Endothelial cell of umbilical vein (primary cell): ENCODE results near the gene SFT2D3. TPM values are rescaled to one million over a fixed set of nuclear protein-coding genes. Genes with fewer than 3 reads are reported as not detected.

Experiments used
- BruUV-seq: library from RNA; stranded (reverse); fragments of 400-500 nt; replicated peaks from 2 replicates; lab custom pipeline; 2021; lab: Mats Ljungman, UMichigan
- CTCF ChIA-PET: fragments of 300-600, 350-600 bp; sonication (Branson Sonifier 250); formaldehyde crosslinking; loops from one replicate; lab custom pipeline; 2021; ENCODE audit warnings: antibody characterized with exemption, inconsistent platforms; lab: Charles Lee
- POLR2A ChIA-PET: fragments of 300-600, 350-600 bp; sonication (Branson Sonifier 250); formaldehyde crosslinking; loops from one replicate; lab custom pipeline; 2021; ENCODE audit warnings: antibody characterized with exemption, inconsistent platforms; lab: Charles Lee
- DNase-seq: peaks from one replicate; pipeline ENCODE4 v3.0.0-alpha.2; 2011; ENCODE audit warnings: low read depth, low spot score
- FAIRE-seq: peaks from 2 replicates; lab custom pipeline; 2011; peaks lifted over from hg19 to GRCh38; lab: Jason Lieb, UNC
- H2AFZ ChIP-seq: 2 replicates; pipeline ENCODE4 v1.6.0; 2012; ENCODE audit warnings: low read depth, low read length, control low read depth, inconsistent platforms
- H3K27ac ChIP-seq: 2 replicates; pipeline ENCODE4 v1.5.1; 2011; ENCODE audit warnings: low read depth, mild to moderate bottlenecking, control low read depth, low read length, moderate library complexity; ENCODE audit not compliant: insufficient read depth
- H3K27me3 ChIP-seq, 2 experiments: 2 replicates each; pipeline versions ENCODE4 v1.6.0 to v1.6.1; 2011; ENCODE audit warnings: low read length in 2 of 2, mixed read lengths in 1 of 2; ENCODE audit not compliant: control insufficient read depth in 2 of 2, insufficient read depth in 2 of 2
- H3K36me3 ChIP-seq, 2 experiments: 2 replicates in 1 of 2; 3 replicates in 1 of 2; pipeline ENCODE4 v1.5.1; 2011; ENCODE audit warnings: low read length in 2 of 2, mild to moderate bottlenecking in 1 of 2, moderate library complexity in 1 of 2; ENCODE audit not compliant: control insufficient read depth in 2 of 2, insufficient read depth in 2 of 2; ENCODE audit errors: extremely low read depth in 1 of 2
- H3K4me1 ChIP-seq: 3 replicates; pipeline ENCODE4 v1.5.1; 2011; ENCODE audit warnings: mild to moderate bottlenecking, low read length; ENCODE audit not compliant: control insufficient read depth, insufficient read depth; ENCODE audit errors: extremely low read depth
- H3K4me2 ChIP-seq: 2 replicates; pipeline ENCODE4 v1.6.1; 2011; ENCODE audit warnings: low read length, control low read depth, mixed read lengths; ENCODE audit not compliant: insufficient read depth
- H3K4me3 ChIP-seq, 3 experiments: fragments of 200-600 bp in 1 of 3; sonication (generic), shearing (Covaris generic) in 1 of 3; replicated peaks in 1 of 3; 2 replicates each; pipeline ENCODE4 v1.5.1; 2011 to 2016; ENCODE audit warnings: control low read depth in 3 of 3, low read length in 3 of 3, mild to moderate bottlenecking in 2 of 3, inconsistent platforms in 1 of 3, low read depth in 1 of 3, moderate library complexity in 1 of 3; ENCODE audit not compliant: insufficient read depth in 1 of 3
- H3K79me2 ChIP-seq: 2 replicates; pipeline ENCODE4 v1.6.0; 2012; ENCODE audit warnings: low read length, inconsistent platforms; ENCODE audit not compliant: control insufficient read depth, insufficient read depth
- H3K9ac ChIP-seq: replicated peaks from 2 replicates; pipeline ENCODE3; 2011; ENCODE audit warnings: low read length, control low read depth; ENCODE audit not compliant: insufficient read depth; ENCODE audit errors: extremely low read depth
- H3K9me1 ChIP-seq: replicated peaks from 3 replicates; pipeline ENCODE4 v1.6.0; 2011; ENCODE audit warnings: mild to moderate bottlenecking, low read length; ENCODE audit not compliant: control insufficient read depth, insufficient read depth; ENCODE audit errors: extremely low read depth
- H3K9me3 ChIP-seq: replicated peaks from 2 replicates; pipeline ENCODE4 v1.5.1; 2012; ENCODE audit warnings: low read length, inconsistent platforms; ENCODE audit not compliant: control insufficient read depth, insufficient read depth
- H4K20me1 ChIP-seq: replicated peaks from 2 replicates; pipeline ENCODE3; 2011; ENCODE audit warnings: mild to moderate bottlenecking, low read length; ENCODE audit not compliant: control insufficient read depth, insufficient read depth; ENCODE audit errors: extremely low read depth
- CTCF ChIP-seq, 2 donors: IDR thresholded peaks; 1 replicate in 1 of 2; 2 replicates in 1 of 2; pipeline ENCODE4 v1.5.1; 2011; ENCODE audit warnings: low read length in 2 of 2, mild to moderate bottlenecking in 2 of 2, moderate library complexity in 2 of 2, control low read depth in 1 of 2, inconsistent platforms in 1 of 2, low read depth in 1 of 2; ENCODE audit not compliant: insufficient read depth in 1 of 2; ENCODE audit errors: extremely low read depth in 1 of 2
- EZH2 ChIP-seq: IDR thresholded peaks from 2 replicates; pipeline ENCODE4 v1.6.1; 2012; ENCODE audit warnings: borderline replicate concordance, low read depth, mild to moderate bottlenecking, moderate library complexity, low read length, inconsistent platforms; ENCODE audit not compliant: severe bottlenecking
- GATA2 ChIP-seq: IDR thresholded peaks from 2 replicates; pipeline ENCODE4 v1.7.0; 2011; ENCODE audit warnings: low read depth, mild to moderate bottlenecking, moderate library complexity, mixed read lengths, low read length; ENCODE audit not compliant: insufficient read length, insufficient read depth
- JUN ChIP-seq: IDR thresholded peaks from 2 replicates; pipeline ENCODE4 v1.6.1; 2011; ENCODE audit warnings: borderline replicate concordance, low read depth; ENCODE audit not compliant: insufficient read length, insufficient read depth
- MAX ChIP-seq: IDR thresholded peaks from 2 replicates; pipeline ENCODE4 v1.6.1; 2011; ENCODE audit not compliant: insufficient read depth, insufficient read length
- MYC ChIP-seq: IDR thresholded peaks from one replicate; pipeline ENCODE4 v1.6.1; 2011; ENCODE audit warnings: mild to moderate bottlenecking, low read depth, low read length
- POLR2A ChIP-seq: IDR thresholded peaks from 2 replicates; pipeline ENCODE4 v1.6.1; 2012; ENCODE audit warnings: low read depth, mild to moderate bottlenecking, control low read depth, low read length
- dilution Hi-C: fragments of 300-500 bp; cut with MboI; formaldehyde crosslinking; loops from one replicate; pipeline ENCODE4 v1.15.0; 2019; ENCODE audit warnings: low sequenced_read_pairs; ENCODE audit not compliant: extremely low pct_ligation_motif_present
- intact Hi-C: fragments of 100-400 bp; cut with micrococcal nuclease; formaldehyde crosslinking; loops from one replicate; pipeline ENCODE4 v1.10.0; 2022
- polyA plus RNA-seq, 4 experiments: library from polyadenylated mRNA; depleted of rRNA in 3 of 4; stranded (reverse) in 3 of 4; unstranded in 1 of 4; fragments of >200 nt; gene quantifications; 2 replicates each; pipeline versions ENCODE4 v1.2.1 to v1.2.3, GENCODE V29; 2011 to 2012; ENCODE audit warnings: missing spikeins in 1 of 4
- total RNA-seq: library from RNA; stranded (reverse); gene quantifications from 2 replicates; pipeline ENCODE4 v1.2.3, GENCODE V29; 2021

Gene SFT2D3
- total and polyA plus RNA-seq, 2 donors (not counting 3 experiments of a cell fraction or from before 2014, with no cell fraction given) = 4.5 to 4.7 TPM

GRCh38 chr2:127657232-127657595 is 44.1 kb upstream of the SFT2D3 start:
- no peak for TF ChIP-seq CTCF (IDR thresholded peaks at IDR 0.05; ENCODE audit: extremely low read depth in 1 of 2, insufficient read depth in 1 of 2, low read depth in 1 of 2, low read length in 2 of 2)
- TF ChIP-seq POLR2A = no peak
- no peak for TF ChIP-seq JUN
- TF ChIP-seq GATA2 = no peak
- no peak for TF ChIP-seq MAX
- no peak for TF ChIP-seq EZH2
- no peak for TF ChIP-seq MYC
- H3K36me3 ChIP-seq = peaks cover 0 to 9% of the 10 kb centered on the region in 2 experiments
- H3K9me3 ChIP-seq = no peaks in the 10 kb centered on the region
- H4K20me1 ChIP-seq = no peaks in the 10 kb centered on the region
- no TSS peak for BruUV-seq
- no peaks in the 10 kb centered on the region for H3K79me2 ChIP-seq
- H3K4me3 ChIP-seq = no peak overlapping the region
- no peak overlapping the region for H3K27ac ChIP-seq
- intact Hi-C loops (no loop called here), dilution Hi-C loops (no loop called here)
- ChIA-PET POLR2A (no interaction called here), CTCF (interaction anchor here (12.1 kb wide), 1 partner anchor 65 kb away, joined by 424 read pairs; no protein-coding TSS in a partner anchor)
- no peak overlapping the region for H2AFZ ChIP-seq
- H3K9me1 ChIP-seq = no peaks in the 10 kb centered on the region
- FAIRE-seq (no peak), DNase-seq (no peak)
- no peak overlapping the region for H3K4me2 ChIP-seq
- no peaks in the 10 kb centered on the region for H3K27me3 ChIP-seq
- H3K9ac ChIP-seq = no peak overlapping the region
- H3K4me1 ChIP-seq = peaks cover 33% of the 10 kb centered on the region
